NT2/D1 (cell line): Measurements from ENCODE around the gene SIGLEC11.

Source experiments
- SUZ12 ChIP-seq: IDR thresholded peaks from 2 replicates; pipeline ENCODE4 v1.6.1; 2011; ENCODE audit not compliant: insufficient read length, insufficient read depth; ENCODE audit errors: extremely low read depth
- YY1 ChIP-seq: IDR thresholded peaks from 2 replicates; pipeline ENCODE4 v1.6.1; 2011; ENCODE audit not compliant: insufficient read length, insufficient read depth
- ZNF274 ChIP-seq: IDR thresholded peaks from 2 replicates; pipeline ENCODE4 v1.6.1; 2011; ENCODE audit warnings: mild to moderate bottlenecking, low read depth, low read length

DNA sequence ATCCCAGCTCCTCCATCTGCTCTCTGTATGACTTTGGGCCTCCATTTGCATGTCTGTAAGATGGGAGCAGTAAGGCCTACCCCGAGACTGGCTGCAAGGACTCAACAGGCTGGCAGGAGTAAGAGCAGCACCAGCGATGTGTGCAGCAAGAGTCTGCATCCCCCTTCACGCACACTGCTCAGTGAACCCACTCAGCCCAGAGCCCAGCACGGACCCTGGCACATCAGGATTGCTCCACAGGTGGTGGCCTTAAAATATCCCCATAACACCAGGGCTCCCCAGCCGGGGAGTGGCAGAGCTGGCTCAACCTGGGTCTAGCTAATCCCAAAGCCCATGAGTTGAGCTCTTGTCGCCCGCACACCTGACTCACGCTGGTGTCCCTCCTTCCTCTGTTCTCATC, 40.8 kb upstream of the SIGLEC11 start:
- TF ChIP-seq YY1 = no peak
- no peak for TF ChIP-seq ZNF274
- TF ChIP-seq SUZ12 = no peak
